NCI-H1694 (cell line): ENCODE data around the gene C6orf120.
A peak's percentile ranks its signal among the peaks of the same experiment; 100 is the strongest.
"Not testable (repeated sequence)": the region's sequence is repeated elsewhere in the genome, so short reads cannot be mapped to it uniquely, and the experiment has no call there.

Experiments used
- DNase-seq: peaks from one replicate; lab custom pipeline; 2025; lab: John Stamatoyannopoulos, UW

C6orf120 gene

DNA sequence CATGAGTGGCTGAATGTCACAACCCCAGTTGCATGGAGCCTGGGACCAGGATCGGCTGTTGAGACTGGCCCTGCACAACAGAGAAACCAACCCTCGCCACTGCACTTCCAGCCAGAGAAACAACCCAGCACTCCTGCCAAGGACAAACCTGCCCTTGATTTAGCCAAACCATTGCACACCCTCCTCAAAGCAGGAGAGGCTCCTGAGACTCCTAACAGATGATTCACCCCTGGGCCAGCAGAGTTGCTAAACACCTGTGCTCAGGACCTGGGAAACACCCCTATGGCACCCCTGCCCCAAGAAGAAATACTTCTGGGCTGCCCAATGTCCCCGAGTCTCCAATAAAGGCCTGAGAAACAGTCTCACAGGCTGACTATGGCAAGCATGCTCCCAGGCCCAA lies 17.9 kb upstream of the C6orf120 start:
- DNase-seq, result no peak

DNA sequence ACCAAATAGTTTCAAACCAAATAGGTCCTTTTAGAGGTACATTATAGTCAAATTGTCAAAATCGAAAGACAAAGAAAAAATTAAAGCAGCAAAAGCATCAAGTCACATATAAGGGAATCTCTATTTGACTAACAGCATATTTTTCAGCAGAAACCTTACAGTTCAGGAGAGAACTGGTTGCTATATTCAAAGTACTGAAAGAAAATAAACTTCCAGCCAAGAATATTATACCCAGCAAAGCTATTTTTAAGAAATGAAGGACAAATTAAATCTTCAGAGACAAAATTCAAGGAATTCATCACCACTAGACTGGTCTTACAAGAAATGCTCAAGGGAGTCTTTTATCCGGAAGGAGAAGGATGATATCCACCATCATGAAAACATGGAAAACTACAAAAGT lies 16.1 kb upstream of the C6orf120 start:
- no peak for DNase-seq

DNA sequence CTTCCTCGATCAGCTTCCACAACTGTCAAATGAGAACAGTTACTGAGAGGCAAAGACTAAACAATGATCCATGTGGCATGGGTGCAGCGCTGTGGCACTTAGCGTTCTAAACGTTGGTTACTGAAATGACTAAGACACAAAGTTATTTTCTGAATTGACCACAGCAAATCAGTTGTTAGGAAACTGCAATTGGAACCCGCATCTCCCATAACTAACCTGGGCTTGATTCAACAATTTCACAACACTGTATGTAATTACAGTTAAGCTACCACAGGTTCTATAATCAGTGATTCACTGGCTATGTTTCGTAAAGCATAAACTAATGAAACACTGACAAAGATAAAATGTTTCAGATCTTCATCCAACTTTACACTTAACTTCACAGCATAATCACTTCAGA lies 12.6 kb upstream of the C6orf120 start:
- DNase-seq, result no peak

DNA sequence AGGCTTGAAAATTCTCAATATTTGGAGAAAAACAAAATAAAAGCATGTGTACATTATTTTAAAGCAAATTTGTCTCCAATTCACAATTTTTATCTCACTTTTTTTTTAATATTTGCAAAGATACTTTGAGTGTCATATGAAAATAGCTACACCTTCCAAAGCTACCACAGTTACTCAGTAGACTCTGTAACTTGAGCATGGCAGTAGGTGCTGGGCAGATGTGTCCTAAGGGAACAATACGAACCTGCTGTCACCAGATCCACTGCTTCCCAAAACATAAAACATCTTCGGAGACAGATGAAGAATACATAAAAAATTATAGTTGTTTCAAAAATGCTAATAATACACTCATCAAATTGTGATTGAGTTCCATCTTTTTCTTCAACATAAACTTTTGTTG lies 10.7 kb upstream of the C6orf120 start:
- DNase-seq, result no peak

DNA sequence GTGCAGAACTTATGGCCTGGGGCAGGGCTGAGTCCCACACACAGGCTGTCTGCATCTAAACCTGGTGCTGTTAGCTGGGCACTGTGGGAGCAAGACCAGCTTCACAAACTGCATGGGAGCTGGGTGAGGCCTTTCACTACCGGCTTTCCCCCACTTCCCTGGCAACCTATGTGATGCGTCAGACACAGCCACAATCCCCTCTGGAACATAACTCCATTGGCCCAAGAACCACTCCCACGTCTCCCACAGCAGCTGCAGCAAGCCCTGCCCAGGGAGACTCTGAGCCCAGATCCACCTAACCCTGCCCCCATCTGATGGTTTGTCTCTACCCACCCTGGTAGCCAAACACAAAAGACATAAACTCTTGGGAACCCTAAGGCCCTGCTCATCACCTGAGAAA lies 9.4 kb upstream of the C6orf120 start:
- DNase-seq, result no peak

DNA sequence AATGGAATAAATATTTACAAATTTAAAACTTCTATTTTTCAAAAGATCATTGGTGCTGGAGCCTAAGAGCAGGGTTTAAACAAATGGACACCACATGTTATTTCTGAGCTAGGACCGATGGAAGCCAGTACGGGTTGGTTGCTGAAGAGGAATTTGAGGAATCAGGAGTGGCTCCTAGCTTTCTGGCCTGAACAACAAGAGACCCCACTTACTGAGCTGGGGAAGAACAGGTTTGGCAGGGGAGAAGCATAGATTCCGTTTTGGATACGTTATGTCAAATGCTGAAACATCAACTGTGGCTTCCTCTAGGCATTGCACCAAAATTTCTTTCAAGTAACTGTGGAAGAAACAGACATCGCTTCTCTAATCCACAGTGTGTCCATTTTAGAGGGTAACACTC lies 6.8 kb upstream of the C6orf120 start:
- no peak for DNase-seq

DNA sequence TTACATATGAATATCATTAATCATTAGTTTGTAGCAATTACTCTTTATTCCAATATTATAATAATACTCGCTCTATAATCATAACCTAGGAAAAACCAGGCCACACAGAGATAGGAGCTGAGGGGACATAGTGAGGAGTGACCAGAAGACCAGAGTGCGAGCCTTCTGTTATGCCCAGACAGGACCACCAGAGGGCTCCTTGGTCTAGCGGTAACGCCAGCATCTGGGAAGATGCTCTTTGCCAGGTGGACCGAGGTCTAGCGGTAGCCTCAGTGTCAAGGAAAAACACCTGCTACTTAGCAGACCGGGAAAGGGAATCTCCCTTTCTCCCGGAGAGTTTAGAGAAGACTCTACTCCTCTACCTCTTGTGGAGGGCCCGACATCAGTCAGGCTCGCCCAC lies 4.8 kb upstream of the C6orf120 start:
- DNase-seq, result not testable (repeated sequence)

DNA sequence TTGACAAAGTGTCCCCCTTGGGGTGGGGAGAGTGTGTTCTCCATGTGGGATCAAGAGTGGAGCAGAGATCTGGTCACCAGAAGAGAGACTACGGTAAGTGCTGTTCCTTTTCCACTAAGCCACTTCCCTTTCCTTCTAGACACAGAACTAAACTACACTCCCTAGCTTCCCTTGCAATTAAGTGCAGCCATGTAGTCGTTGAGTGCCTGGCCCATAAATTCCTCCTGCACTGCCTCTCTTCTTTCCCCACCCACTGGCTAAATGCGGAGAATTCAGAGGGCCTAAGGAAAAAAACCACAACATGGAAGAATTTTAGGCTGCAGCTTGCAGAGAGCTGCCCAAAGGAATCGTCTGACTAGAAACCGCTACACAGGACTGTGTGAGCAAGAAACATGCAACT lies 1.6 kb upstream of the C6orf120 start:
- DNase-seq, result no peak

DNA sequence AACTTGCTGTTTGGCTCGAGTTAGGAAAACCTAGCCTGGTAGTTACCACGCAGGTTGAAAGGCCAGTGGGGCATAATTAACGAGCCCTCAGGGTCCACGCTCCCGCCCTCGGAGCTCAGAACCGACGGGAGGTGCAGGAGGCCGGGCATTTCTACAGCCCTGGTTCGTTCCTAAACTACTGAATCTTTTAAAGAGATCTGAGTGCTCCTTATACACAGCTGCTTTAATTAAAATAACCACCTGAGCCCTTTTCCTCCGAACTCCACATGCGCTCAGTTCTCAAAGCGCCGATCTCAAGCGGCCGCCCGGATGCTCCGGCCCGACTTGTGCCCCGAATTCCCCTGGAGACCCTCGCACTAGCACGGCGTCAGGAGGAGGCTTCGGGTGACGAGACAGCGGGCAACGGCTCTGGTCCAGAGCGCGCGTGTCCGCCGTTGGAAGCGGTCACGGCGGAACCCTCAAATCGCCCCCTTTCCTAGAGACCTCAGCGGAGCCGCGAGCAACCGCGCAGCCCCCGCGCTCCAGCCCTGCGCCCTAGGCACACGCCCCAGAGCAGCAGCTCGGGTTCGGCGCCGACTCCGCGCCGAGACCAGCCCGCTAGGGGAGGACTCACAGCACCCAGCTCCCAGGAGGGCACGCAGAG lies 494 bp upstream of the C6orf120 start:
- DNase-seq, result no peak

DNA sequence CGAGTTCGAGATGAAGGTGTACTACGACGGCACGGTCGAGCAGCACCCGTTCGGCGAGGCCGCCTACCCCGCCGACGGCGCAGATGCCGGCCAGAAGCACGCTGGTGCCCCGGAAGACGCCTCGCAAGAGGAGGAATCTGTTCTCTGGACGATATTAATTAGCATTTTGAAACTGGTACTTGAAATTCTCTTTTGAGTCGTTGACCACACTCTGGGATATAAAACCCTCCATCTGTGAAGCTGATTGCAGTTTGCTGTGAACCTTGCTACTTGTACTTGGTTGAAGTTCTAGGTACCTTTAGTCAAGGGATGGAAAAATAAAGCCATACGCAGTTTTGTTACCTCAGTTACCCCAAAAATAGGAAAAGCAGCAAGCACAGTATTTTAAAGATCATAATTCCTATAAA lies 917 bp downstream of the C6orf120 start:
- no peak for DNase-seq

DNA sequence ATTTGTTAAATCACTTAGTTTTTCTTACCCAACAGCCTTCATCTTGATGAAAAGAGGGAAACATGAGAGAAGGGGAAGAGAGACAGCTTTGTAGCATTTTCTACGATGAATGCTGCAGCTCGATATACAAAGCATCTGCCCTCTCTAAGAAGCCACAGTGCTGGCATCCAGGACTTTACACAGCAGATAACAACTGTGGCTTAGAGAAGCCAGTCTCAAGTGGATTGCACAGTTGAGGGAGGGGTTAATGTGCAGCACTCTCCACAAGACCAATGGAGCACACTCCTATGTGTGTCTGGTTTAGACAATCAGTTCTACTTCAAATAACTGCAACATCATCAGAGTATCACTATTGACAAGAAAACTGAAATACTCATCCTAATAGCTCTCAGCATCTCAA lies 5.8 kb downstream of the C6orf120 start:
- no peak for DNase-seq

DNA sequence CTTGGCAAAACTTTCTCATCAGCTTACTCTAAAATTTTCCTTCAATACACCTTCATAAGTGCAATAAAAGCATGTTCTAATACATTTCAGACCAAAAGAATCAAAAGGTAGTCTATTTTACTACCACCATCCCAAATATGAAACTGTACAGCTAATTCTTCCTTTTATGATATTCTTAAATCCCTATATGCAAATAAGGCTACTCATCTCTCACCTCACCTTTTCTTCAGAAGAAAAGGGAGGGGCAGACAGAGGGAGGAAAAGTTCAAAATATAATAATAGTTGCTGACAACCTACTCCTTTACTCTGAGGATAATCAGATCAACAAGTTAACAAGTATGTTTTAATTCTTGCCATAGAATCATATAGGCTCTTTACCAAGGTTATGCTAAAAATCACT lies 7.4 kb downstream of the C6orf120 start:
- DNase-seq, result no peak

DNA sequence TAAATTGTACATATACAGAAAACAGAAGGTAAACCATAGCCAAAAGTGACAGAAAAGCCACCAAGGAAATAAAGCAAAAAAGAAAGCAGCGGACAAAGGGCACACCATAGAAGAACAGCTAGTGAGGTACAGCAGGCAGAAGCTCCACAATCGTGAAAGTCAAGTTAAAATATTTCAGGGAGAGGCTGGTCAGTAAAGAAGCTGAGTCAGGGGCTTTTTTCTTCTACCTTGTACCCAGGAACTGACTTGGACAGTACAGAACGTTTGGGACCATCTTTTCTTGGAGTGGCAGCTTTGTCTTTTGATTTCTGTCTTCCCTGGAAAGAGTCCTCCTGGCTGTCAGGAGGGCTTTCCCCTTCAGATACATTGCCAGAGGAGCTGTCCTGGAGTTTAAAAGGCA lies 8.1 kb downstream of the C6orf120 start:
- DNase-seq, result no peak

DNA sequence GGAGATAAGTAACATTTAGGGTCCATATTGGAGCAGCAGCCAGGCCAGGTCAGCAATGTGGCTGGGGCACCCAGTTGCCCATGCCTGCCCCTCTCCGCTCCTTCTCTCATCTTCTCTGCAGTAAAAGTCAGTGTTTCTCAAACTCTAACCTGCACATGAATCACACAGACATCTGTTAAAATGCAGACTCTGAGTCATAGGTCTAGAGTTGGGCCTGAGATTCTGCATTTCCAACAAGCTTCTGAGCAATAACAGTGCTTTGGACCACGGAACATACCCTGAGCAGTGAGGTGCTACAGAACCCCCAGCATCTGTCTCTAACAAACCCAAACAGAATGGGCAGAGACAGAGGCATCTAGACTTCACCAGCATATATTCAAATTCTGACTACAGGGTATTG lies 12.3 kb downstream of the C6orf120 start:
- DNase-seq, result no peak

DNA sequence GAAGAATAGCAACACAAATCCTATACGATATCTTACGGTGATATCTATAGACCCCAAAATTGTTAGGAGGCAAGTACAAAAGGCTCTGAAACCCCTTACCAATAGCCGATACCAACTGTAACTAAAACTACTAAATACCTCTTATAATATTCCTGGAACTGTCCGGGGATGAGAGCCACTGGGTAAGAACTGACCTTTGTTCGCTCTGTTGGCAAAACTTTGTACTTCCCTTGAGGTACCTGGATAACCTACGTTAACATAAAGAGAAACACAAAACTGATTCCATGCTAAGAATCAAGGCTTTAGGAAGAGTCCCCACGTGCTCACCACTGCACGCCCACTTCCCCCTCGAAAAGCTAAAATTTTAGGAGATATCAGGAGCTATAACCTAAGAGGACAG lies 12.7 kb downstream of the C6orf120 start:
- no peak for DNase-seq

DNA sequence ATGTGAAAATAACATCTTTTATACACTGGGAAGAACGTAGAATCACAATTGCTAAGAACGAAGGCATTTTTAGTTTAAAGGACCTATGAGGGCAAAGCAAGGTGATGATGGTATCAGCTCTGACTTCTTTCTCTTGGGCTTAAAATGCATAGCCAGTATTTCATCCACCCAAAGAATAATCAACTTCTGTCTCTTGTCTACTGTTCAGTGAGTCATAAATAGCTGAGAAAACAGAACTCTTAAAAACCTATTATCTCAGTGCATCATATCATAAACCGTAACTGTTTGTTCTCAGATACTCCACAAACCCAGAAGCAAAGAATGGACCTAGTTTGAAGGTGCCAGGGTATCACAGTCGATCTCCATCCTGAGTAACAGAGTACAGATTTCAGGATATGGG lies 17.2 kb downstream of the C6orf120 start:
- no peak for DNase-seq

DNA sequence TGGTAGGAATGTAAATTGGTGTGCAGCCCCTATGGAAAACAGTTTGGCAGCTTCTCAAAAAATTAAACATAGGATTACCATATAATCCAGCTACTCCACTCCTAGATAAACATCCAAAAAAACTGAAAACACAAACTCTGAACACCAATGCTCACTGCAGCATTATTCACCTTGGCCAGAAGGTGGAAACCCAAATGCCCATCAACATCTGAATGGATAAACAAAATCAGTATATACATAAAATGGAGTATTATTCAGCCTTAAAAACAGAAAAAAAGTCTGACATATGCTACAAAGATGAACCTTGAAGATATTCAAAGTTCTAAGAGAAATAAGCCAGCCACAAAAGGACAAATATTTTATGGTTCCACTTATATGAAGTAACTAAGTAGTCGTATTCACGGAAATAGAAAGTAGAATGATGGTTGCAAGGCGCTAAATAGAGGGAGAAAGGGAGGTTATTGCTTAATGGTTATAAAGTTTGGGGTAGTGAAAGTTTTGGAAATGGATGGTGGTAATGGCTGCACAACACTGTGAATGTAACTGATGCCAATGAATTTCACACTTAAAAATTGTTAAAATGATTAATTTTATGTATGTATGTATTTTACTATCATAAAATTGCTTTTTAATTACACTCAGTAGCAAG lies 18.4 kb downstream of the C6orf120 start:
- DNase-seq, result no peak

DNA sequence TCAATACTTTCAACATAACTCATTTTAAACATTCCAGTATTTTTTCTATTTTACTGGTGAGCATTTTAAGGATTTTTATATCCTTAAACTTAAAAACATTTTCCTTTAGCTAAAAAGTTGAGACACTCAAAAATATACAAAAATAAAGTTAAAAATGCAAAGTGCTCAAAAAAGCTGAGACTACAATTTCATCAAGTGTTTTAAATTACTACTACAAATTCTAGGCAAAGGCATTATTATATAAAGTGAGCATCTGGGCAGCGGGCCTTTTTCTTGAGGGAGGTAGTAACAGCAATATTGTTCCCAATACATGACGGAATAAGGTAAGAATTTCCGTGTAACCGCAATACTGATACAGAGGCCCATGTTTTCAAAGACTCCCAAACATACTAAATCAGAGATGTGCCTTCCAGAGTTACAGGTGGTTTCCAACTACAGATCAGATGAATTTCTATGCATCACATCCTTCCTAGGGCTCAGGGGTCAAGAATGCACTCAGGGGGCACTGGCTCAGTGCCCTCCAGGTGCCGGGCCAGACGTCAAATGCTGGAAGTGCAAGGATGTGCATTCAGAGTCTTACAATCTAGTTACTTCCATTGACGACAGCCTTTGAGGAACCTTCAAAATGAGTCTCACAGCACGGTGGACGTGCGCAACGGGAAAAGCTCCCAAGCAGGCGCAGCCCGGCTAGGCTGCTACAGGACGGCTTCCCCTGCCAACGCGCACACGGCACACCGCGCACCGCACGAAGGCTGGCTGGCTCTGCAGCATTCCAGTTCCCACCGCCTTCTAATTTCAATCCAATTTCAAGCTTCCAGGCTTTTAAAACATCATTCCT lies 20.7 kb downstream of the C6orf120 start:
- no peak for DNase-seq

DNA sequence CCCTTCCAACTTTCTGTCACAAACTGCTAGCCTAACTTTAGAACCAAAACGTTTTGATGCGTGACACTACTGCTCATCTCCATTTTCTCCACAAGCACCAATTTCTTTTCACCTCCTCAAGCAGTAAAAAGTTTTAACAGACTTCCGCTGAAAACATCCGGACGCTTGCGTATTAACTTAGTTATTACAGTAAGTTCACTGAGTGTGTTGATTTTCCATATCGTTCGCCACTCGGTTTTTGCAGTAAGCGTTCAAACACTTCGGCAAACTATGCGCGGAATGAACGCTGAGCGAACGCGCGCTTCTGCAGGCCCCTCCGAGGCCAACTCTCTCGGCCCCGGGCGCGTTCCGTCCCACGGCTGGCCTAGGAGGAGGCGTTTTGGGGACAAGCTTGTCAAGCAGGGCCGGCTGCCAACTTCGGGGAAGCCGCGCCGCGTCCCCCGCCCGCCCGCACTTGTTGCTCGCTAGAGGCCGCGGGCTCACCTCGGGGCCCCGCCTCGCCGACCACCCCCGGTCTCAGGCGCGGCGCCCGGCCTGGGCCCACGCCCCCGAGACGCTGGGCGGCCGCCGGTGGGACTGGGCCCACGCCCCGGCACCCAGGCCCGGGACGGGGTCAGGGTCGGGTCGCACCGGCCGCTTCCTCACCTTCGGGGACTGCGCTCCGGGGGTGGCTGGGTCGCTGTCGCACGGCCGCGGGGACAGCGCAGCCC lies 21.4 kb downstream of the C6orf120 start:
- DNase-seq, result no peak

DNA sequence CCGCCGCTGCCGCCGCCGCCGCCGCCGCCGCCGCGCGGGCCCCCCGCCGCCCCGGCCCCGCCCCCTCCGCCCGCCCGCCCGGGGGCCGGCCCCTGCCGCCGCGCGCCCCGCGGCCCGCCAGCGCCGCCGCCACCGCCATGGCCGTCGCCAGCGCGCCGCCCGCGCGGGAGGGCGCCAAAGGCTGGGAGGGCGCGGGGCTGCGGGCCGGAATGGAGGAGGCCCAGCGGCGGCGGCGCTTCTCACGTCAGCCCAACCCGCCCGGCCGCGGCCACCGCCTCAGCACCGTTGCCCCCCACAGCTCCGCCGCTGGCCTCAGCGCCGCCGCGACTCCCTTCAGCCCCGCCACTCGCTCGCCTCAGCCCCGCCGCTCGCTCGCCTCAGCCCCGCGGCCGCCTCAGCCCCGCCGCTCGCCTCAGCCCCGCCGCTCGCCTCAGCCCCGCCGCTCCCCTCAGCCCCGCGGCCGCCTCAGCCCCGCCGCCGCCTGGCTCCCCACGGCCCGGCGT lies 22.1 kb downstream of the C6orf120 start:
- DNase-seq, result no peak

DNA sequence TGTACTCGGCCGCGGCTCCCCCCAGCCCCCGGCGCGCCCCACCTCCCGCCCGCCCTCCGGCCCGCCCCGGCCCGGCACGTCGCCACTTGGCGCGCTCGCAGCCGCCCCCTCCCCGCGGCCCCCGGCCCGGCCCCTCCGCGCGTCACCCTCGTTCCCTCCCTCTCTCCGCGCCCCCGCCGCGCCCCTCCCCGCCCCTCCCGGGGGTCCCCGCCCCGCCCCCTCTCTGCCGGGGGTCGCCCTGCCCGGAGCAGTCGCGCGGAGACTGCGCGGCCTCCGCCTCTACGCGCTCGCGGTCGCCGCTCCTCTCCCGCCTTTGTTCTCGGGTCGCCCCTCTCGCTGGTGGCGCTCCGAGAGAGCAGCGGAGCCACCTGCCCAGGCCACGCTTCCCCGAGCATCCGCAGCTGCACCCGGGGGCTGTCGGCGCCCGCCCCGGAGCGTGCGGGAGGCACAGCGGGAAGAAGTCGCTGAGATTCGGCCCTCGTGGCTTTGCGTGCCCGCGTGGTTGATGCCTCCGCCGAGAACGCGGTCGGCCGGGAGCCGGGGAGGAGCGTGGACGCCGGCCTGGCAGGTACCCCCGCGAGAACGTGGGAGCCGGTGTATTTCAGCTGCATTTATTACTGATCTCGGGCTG lies 22.7 kb downstream of the C6orf120 start, which contains the start of gene PHF10:
Gene PHF10 (minus strand): TSS at position 7 of the 631 bp plus-strand sequence. CDS start 569 bp downstream, outside the sequence.
- peak; percentile 44 for DNase-seq
